Measurements from ENCODE around the gene POGZ.

DNA sequence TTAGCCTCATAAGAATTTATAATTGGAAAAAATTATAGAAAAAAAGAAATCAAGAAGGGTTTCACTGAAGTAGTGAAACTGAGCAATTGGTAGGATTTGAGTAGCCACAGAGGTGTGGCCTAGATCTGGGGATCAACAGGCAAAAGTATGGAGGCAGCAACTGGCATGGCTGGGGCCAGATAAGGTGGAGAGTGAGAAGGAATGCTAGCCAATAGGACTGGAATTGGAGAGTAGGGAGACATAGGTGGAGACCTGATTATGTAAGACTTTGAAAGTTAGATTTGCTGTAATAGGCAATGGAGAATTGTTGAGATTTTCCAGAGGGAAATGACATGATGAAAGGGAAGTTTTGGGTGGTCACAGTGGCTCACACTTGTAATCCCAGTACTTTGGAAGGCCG lies 27.3 kb upstream of the POGZ start:
- TF ChIP-seq, protein P1, sequence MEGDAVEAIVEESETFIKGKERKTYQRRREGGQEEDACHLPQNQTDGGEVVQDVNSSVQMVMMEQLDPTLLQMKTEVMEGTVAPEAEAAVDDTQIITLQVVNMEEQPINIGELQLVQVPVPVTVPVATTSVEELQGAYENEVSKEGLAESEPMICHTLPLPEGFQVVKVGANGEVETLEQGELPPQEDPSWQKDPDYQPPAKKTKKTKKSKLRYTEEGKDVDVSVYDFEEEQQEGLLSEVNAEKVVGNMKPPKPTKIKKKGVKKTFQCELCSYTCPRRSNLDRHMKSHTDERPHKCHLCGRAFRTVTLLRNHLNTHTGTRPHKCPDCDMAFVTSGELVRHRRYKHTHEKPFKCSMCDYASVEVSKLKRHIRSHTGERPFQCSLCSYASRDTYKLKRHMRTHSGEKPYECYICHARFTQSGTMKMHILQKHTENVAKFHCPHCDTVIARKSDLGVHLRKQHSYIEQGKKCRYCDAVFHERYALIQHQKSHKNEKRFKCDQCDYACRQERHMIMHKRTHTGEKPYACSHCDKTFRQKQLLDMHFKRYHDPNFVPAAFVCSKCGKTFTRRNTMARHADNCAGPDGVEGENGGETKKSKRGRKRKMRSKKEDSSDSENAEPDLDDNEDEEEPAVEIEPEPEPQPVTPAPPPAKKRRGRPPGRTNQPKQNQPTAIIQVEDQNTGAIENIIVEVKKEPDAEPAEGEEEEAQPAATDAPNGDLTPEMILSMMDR (conservative IDR thresholded peaks at IDR 0.05; ENCODE audit: low read depth, low read length): no peak
- TF ChIP-seq EZH2 (IDR thresholded peaks at IDR 0.05; ENCODE audit: low read length, unreplicated experiment): no peak
